ENCODE results near the gene HDDC2. TPM values are rescaled to one million over a fixed set of nuclear protein-coding genes. Genes with fewer than 3 reads are reported as not detected.

The HDDC2 gene
- polyA plus RNA-seq, 1 donor from 2014 or later = 75.2 TPM

DNA sequence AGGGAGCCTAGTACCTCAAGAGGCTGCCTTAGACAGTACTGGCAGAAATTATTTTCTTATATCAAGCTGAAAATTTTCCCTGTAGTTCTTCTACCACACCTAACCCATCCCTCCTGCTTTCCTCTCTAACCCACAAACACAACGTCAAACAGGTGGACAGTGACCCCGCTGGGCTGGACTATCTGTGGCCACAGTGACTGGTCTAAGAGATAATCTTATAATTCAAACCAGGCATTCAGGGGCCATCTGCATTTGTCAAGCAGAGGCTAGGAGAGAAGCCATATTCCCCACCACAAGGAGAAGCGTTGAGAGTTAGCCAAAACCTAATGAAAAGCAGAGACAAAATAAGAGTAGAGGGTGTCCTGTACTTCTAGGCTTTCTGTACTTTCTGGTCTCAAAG, 8.2 kb downstream of the HDDC2 start:
- Histone ChIP-seq H3K9ac (ENCODE audit: low read length) (no peak overlapping the region), H3K9me3 (ENCODE audit: low read length) (no peaks in the 10 kb centered on the region), H3K27me3 (ENCODE audit: insufficient read depth, low read depth, low read length) (no peaks in the 10 kb centered on the region), H4K20me1 (ENCODE audit: insufficient read depth) (no peaks in the 10 kb centered on the region), H3K4me2 (ENCODE audit: low read length) (no peak overlapping the region), H3F3A (ENCODE audit: insufficient read depth, low read length, poor library complexity, severe bottlenecking) (no peaks in the 10 kb centered on the region), H3K4me3 (ENCODE audit: low read length) (no peak overlapping the region), H3K27ac (ENCODE audit: low read length) (no peak overlapping the region), H3K36me3 (ENCODE audit: insufficient read depth, low read length) (no peaks in the 10 kb centered on the region), H3K79me2 (replicated peaks; ENCODE audit: insufficient read depth, low read length) (no peaks in the 10 kb centered on the region), H2AFZ (ENCODE audit: low read depth, low read length) (no peak overlapping the region), H3K9me2 (ENCODE audit: insufficient read depth, low read length) (no peaks in the 10 kb centered on the region)
- no peak for TF ChIP-seq RAD21 (conservative IDR thresholded peaks at IDR 0.05)
- TF ChIP-seq, protein P1, sequence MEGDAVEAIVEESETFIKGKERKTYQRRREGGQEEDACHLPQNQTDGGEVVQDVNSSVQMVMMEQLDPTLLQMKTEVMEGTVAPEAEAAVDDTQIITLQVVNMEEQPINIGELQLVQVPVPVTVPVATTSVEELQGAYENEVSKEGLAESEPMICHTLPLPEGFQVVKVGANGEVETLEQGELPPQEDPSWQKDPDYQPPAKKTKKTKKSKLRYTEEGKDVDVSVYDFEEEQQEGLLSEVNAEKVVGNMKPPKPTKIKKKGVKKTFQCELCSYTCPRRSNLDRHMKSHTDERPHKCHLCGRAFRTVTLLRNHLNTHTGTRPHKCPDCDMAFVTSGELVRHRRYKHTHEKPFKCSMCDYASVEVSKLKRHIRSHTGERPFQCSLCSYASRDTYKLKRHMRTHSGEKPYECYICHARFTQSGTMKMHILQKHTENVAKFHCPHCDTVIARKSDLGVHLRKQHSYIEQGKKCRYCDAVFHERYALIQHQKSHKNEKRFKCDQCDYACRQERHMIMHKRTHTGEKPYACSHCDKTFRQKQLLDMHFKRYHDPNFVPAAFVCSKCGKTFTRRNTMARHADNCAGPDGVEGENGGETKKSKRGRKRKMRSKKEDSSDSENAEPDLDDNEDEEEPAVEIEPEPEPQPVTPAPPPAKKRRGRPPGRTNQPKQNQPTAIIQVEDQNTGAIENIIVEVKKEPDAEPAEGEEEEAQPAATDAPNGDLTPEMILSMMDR (IDR thresholded peaks at IDR 0.05; ENCODE audit: poor library complexity, severe bottlenecking) = no peak
- no peak for TF ChIP-seq MXI1 (conservative IDR thresholded peaks at IDR 0.05; ENCODE audit: poor library complexity, severe bottlenecking)
- no peak for TF ChIP-seq POLR2AphosphoS5 (IDR thresholded peaks at IDR 0.05)
- no peak for TF ChIP-seq EZH2 (IDR thresholded peaks at IDR 0.05; ENCODE audit: borderline replicate concordance, insufficient read depth, low read length, poor library complexity, severe bottlenecking)
- no peak for TF ChIP-seq EP300 (conservative IDR thresholded peaks at IDR 0.05; ENCODE audit: poor library complexity, severe bottlenecking)
- TF ChIP-seq TAF1 (IDR thresholded peaks at IDR 0.05; ENCODE audit: low read depth) = no peak
- TF ChIP-seq, protein P2, sequence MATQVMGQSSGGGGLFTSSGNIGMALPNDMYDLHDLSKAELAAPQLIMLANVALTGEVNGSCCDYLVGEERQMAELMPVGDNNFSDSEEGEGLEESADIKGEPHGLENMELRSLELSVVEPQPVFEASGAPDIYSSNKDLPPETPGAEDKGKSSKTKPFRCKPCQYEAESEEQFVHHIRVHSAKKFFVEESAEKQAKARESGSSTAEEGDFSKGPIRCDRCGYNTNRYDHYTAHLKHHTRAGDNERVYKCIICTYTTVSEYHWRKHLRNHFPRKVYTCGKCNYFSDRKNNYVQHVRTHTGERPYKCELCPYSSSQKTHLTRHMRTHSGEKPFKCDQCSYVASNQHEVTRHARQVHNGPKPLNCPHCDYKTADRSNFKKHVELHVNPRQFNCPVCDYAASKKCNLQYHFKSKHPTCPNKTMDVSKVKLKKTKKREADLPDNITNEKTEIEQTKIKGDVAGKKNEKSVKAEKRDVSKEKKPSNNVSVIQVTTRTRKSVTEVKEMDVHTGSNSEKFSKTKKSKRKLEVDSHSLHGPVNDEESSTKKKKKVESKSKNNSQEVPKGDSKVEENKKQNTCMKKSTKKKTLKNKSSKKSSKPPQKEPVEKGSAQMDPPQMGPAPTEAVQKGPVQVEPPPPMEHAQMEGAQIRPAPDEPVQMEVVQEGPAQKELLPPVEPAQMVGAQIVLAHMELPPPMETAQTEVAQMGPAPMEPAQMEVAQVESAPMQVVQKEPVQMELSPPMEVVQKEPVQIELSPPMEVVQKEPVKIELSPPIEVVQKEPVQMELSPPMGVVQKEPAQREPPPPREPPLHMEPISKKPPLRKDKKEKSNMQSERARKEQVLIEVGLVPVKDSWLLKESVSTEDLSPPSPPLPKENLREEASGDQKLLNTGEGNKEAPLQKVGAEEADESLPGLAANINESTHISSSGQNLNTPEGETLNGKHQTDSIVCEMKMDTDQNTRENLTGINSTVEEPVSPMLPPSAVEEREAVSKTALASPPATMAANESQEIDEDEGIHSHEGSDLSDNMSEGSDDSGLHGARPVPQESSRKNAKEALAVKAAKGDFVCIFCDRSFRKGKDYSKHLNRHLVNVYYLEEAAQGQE (IDR thresholded peaks at IDR 0.05; ENCODE audit: borderline replicate concordance) = no peak
- TF ChIP-seq SMC3 (conservative IDR thresholded peaks at IDR 0.05; ENCODE audit: poor library complexity) = no peak

DNA sequence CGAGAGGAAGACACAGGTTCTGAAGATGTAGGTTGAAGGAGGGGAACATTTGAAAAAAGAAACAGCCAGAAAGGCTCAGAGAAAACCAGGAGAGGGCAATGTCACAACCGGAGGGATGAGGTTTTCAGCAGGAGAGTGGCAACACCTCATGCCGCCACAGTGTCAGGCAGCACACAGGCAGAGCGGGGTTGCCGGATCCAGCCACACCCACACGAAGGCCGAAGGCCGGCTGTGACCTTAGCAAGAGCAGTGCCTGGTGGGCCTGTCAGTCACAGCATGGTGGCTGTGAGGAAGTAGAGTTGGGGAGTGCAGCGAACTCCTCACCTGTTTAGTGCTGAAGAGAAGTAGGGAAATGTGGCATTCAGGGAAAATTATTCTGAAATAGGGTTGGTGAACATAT, 14.0 kb downstream of the HDDC2 start:
- Histone ChIP-seq H2AFZ (ENCODE audit: low read depth, low read length) (no peak overlapping the region), H4K20me1 (ENCODE audit: insufficient read depth) (no peaks in the 10 kb centered on the region), H3K4me2 (ENCODE audit: low read length) (no peak overlapping the region), H3K27ac (ENCODE audit: low read length) (no peak overlapping the region), H3F3A (ENCODE audit: insufficient read depth, low read length, poor library complexity, severe bottlenecking) (no peaks in the 10 kb centered on the region), H3K9me2 (ENCODE audit: insufficient read depth, low read length) (no peaks in the 10 kb centered on the region), H3K79me2 (replicated peaks; ENCODE audit: insufficient read depth, low read length) (no peaks in the 10 kb centered on the region), H3K9ac (ENCODE audit: low read length) (no peak overlapping the region), H3K4me3 (ENCODE audit: low read length) (no peak overlapping the region), H3K27me3 (ENCODE audit: insufficient read depth, low read depth, low read length) (no peaks in the 10 kb centered on the region), H3K36me3 (ENCODE audit: insufficient read depth, low read length) (peaks cover 5% of the 10 kb centered on the region), H3K9me3 (ENCODE audit: low read length) (no peaks in the 10 kb centered on the region)
- no peak for TF ChIP-seq EP300 (conservative IDR thresholded peaks at IDR 0.05; ENCODE audit: poor library complexity, severe bottlenecking)
- no peak for TF ChIP-seq TAF1 (IDR thresholded peaks at IDR 0.05; ENCODE audit: low read depth)
- no peak for TF ChIP-seq RAD21 (conservative IDR thresholded peaks at IDR 0.05)
- no peak for TF ChIP-seq MXI1 (conservative IDR thresholded peaks at IDR 0.05; ENCODE audit: poor library complexity, severe bottlenecking)
